ENCODE results near the gene MMS22L.

DNA sequence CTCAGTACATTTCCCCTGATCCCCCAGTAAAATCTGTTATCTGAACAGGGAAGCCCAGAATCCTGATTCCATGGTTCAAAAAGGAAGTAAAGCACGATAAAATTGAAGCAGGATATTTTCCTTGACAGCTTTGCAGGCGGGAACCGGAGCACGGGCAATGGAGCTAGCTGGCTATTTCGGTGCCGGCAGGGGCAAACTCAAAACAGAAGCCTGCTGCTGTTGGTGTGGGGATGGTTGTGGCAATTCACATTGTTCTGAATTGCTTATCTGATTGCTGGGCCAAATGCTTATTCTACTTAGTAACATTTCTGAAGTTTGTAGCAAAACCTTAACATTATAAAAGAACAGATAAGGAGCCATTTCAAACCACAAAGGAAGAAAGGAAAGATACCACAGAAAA is 172.4 kb downstream of the MMS22L start:
- TF ChIP-seq EZH2phosphoT487 (conservative IDR thresholded peaks at IDR 0.05; ENCODE audit: low read length) = no peak
- TF ChIP-seq, protein P1, sequence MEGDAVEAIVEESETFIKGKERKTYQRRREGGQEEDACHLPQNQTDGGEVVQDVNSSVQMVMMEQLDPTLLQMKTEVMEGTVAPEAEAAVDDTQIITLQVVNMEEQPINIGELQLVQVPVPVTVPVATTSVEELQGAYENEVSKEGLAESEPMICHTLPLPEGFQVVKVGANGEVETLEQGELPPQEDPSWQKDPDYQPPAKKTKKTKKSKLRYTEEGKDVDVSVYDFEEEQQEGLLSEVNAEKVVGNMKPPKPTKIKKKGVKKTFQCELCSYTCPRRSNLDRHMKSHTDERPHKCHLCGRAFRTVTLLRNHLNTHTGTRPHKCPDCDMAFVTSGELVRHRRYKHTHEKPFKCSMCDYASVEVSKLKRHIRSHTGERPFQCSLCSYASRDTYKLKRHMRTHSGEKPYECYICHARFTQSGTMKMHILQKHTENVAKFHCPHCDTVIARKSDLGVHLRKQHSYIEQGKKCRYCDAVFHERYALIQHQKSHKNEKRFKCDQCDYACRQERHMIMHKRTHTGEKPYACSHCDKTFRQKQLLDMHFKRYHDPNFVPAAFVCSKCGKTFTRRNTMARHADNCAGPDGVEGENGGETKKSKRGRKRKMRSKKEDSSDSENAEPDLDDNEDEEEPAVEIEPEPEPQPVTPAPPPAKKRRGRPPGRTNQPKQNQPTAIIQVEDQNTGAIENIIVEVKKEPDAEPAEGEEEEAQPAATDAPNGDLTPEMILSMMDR (IDR thresholded peaks at IDR 0.05; ENCODE audit: insufficient read depth, low read length, poor library complexity, severe bottlenecking) = no peak

Data from SU-DHL-6 (cell line).